GM18868 (cell line): Measurements from ENCODE around the gene PGRMC1.
A peak's percentile ranks its signal among the peaks of the same experiment; 100 is the strongest.
"Not testable (repeated sequence)": the region's sequence is repeated elsewhere in the genome, so short reads cannot be mapped to it uniquely, and the experiment has no call there.

Source experiments
- ATAC-seq: cut with Tn5 transposase; IDR thresholded peaks from one replicate; pipeline ENCODE4 v1.9.1; 2021; ENCODE audit warnings: mild to moderate bottlenecking, moderate library complexity; ENCODE audit not compliant: unreplicated experiment

The PGRMC1 gene

GRCh38 chrX:119235872-119236622 is at the start of gene PGRMC1:
Gene PGRMC1, plus strand, starts transcription at chrX:119236285. Its CDS starts 79 bp downstream, at chrX:119236364.
- peak; percentile 90 for ATAC-seq

GRCh38 chrX:119186763-119187162 is 49.3 kb upstream of the PGRMC1 start:
- ATAC-seq: no peak

GRCh38 chrX:119187298-119187697 is 48.8 kb upstream of the PGRMC1 start:
- no peak for ATAC-seq

- ATAC-seq: no peak
These were observed 47.0 kb upstream of the PGRMC1 start for GRCh38 chrX:119189115-119189514.

- ATAC-seq: no peak
These were observed 46.5 kb upstream of the PGRMC1 start for GRCh38 chrX:119189595-119189994.

- ATAC-seq: no peak
These were observed 45.9 kb upstream of the PGRMC1 start for GRCh38 chrX:119190091-119190681.

- ATAC-seq: no peak
These were observed 45.3 kb upstream of the PGRMC1 start for GRCh38 chrX:119190831-119191230.

- no peak for ATAC-seq
These were observed 41.5 kb upstream of the PGRMC1 start for GRCh38 chrX:119194621-119195020.

GRCh38 chrX:119201570-119201969 is 34.5 kb upstream of the PGRMC1 start:
- ATAC-seq: no peak

GRCh38 chrX:119206203-119206602 is 29.9 kb upstream of the PGRMC1 start:
- ATAC-seq: no peak

GRCh38 chrX:119207483-119207882 is 28.6 kb upstream of the PGRMC1 start:
- ATAC-seq: not testable (repeated sequence)

- ATAC-seq: no peak
These were observed 27.6 kb upstream of the PGRMC1 start for GRCh38 chrX:119208401-119209057.

GRCh38 chrX:119210931-119211648 is 25.0 kb upstream of the PGRMC1 start:
- not testable (repeated sequence) for ATAC-seq

- no peak for ATAC-seq
These were observed 24.5 kb upstream of the PGRMC1 start for GRCh38 chrX:119211649-119212014.

- no peak for ATAC-seq
These were observed 17.9 kb upstream of the PGRMC1 start for GRCh38 chrX:119218198-119218597.

GRCh38 chrX:119222932-119223331 is 13.2 kb upstream of the PGRMC1 start:
- no peak for ATAC-seq

- ATAC-seq: no peak
These were observed 12.3 kb upstream of the PGRMC1 start for GRCh38 chrX:119223783-119224182.

GRCh38 chrX:119226446-119226845 is 9.6 kb upstream of the PGRMC1 start:
- ATAC-seq: no peak

- no peak for ATAC-seq
These were observed 7.4 kb upstream of the PGRMC1 start for GRCh38 chrX:119228512-119229252.

- no peak for ATAC-seq
These were observed 6.9 kb upstream of the PGRMC1 start for GRCh38 chrX:119229253-119229615.

GRCh38 chrX:119230850-119231249 is 5.2 kb upstream of the PGRMC1 start:
- ATAC-seq: no peak
